ENCODE data around the gene SLC26A9.

SLC26A9 gene

DNA sequence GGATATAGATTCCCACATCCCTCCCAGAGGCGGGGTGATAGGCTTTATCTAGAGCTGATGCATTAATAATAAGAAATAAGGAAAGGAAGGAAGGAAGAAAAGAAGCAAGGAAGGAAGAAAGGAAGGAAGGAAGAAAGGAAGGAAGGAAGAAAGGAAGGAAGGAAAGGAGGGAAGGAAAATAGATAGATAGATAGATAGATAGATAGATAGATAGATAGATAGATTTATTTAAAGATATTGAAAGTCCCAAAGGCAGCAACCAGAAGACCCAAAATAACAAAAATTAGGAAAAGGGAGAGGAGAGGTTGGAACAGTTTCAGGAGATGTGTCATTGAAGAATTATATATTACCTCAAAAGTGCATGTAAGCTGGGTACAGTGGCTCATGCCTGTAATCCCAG is 12.2 kb upstream of the SLC26A9 start:
- TF ChIP-seq, protein P1, sequence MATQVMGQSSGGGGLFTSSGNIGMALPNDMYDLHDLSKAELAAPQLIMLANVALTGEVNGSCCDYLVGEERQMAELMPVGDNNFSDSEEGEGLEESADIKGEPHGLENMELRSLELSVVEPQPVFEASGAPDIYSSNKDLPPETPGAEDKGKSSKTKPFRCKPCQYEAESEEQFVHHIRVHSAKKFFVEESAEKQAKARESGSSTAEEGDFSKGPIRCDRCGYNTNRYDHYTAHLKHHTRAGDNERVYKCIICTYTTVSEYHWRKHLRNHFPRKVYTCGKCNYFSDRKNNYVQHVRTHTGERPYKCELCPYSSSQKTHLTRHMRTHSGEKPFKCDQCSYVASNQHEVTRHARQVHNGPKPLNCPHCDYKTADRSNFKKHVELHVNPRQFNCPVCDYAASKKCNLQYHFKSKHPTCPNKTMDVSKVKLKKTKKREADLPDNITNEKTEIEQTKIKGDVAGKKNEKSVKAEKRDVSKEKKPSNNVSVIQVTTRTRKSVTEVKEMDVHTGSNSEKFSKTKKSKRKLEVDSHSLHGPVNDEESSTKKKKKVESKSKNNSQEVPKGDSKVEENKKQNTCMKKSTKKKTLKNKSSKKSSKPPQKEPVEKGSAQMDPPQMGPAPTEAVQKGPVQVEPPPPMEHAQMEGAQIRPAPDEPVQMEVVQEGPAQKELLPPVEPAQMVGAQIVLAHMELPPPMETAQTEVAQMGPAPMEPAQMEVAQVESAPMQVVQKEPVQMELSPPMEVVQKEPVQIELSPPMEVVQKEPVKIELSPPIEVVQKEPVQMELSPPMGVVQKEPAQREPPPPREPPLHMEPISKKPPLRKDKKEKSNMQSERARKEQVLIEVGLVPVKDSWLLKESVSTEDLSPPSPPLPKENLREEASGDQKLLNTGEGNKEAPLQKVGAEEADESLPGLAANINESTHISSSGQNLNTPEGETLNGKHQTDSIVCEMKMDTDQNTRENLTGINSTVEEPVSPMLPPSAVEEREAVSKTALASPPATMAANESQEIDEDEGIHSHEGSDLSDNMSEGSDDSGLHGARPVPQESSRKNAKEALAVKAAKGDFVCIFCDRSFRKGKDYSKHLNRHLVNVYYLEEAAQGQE (IDR thresholded peaks at IDR 0.05; ENCODE audit: low read depth), result no peak
- TF ChIP-seq, protein P2, sequence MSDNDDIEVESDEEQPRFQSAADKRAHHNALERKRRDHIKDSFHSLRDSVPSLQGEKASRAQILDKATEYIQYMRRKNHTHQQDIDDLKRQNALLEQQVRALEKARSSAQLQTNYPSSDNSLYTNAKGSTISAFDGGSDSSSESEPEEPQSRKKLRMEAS (IDR thresholded peaks at IDR 0.05), result no peak
- TF ChIP-seq TAF1 (IDR thresholded peaks at IDR 0.05; ENCODE audit: low read depth), result no peak
- no peak for TF ChIP-seq TEAD4 (IDR thresholded peaks at IDR 0.05)
- TF ChIP-seq YY1 (IDR thresholded peaks at IDR 0.05; ENCODE audit: low read depth), result no peak
- TF ChIP-seq, protein P3, sequence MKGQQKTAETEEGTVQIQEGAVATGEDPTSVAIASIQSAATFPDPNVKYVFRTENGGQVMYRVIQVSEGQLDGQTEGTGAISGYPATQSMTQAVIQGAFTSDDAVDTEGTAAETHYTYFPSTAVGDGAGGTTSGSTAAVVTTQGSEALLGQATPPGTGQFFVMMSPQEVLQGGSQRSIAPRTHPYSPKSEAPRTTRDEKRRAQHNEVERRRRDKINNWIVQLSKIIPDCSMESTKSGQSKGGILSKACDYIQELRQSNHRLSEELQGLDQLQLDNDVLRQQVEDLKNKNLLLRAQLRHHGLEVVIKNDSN (IDR thresholded peaks at IDR 0.05), result no peak
- TF ChIP-seq CEBPB (IDR thresholded peaks at IDR 0.05), result no peak
- no peak for TF ChIP-seq EGR1 (IDR thresholded peaks at IDR 0.05)
- no peak for TF ChIP-seq FOXM1 (IDR thresholded peaks at IDR 0.05; ENCODE audit: borderline replicate concordance, low read depth)
- no peak for TF ChIP-seq CREB1 (IDR thresholded peaks at IDR 0.05; ENCODE audit: low read depth)

DNA sequence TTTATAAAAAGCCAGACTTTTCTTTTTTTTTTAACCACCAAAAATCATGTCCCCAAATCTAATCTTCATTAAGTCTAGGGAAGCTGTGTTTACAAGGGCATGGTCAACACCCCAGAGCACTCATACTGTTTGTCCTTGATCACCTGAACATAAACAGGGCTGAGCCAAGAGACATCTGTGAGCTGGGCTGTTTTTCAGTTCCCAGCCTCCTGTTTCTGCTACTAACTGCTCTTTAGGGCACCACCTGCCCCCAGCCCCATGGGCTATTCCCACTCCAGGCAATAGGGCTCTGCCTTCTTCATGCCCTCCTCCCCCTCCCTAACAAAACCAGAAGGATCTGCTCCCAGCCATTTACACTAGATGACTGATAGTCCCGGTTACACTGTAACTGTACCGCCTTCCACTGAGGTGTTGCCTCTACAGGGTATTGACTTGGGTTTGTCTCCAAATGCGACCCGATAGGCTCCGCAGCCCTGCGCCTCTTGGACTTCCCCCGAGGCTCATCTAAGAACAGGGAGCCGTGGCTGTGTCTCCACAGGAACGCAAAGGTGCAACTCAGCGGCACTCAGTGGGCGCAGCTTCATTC is 11.7 kb upstream of the SLC26A9 start:
- TF ChIP-seq NFIC (IDR thresholded peaks at IDR 0.05) (no peak), CREB1 (IDR thresholded peaks at IDR 0.05; ENCODE audit: low read depth) (no peak), FOXM1 (IDR thresholded peaks at IDR 0.05; ENCODE audit: borderline replicate concordance, low read depth) (no peak), TCF12 (IDR thresholded peaks at IDR 0.05; ENCODE audit: low read depth) (no peak), TAF1 (IDR thresholded peaks at IDR 0.05; ENCODE audit: low read depth) (no peak), EGR1 (IDR thresholded peaks at IDR 0.05) (no peak), EP300 (IDR thresholded peaks at IDR 0.05; ENCODE audit: borderline replicate concordance) (no peak), CEBPB (IDR thresholded peaks at IDR 0.05) (no peak), TEAD4 (IDR thresholded peaks at IDR 0.05) (no peak), RAD21 (IDR thresholded peaks at IDR 0.05; ENCODE audit: low read depth) (no peak), ZBTB7A (IDR thresholded peaks at IDR 0.05; ENCODE audit: low read depth) (no peak), YY1 (IDR thresholded peaks at IDR 0.05; ENCODE audit: low read depth) (no peak)
- TF ChIP-seq, protein P2 (IDR thresholded peaks at IDR 0.05), result no peak
- TF ChIP-seq, protein P1 (IDR thresholded peaks at IDR 0.05; ENCODE audit: low read depth), result no peak
- TF ChIP-seq, protein P3 (IDR thresholded peaks at IDR 0.05), result no peak

DNA sequence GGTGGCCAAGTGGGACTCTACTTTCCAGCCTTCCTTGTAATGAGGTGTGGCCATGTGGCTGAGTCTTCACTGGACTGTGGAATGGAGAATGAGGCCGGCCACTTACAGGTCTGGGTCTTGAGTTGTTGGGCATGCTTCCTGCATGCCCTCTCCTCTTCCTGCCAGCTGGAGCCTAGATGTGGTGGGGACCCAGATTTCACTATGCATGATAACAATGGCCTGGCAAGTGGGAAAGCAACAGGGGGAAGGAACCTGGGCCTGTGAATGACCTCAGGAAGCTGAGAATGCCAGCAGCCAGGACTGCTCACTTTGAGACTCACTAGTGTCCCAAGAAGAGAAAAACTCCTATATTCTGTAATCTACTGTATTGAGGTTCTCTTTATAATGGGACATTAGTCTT is 8.5 kb upstream of the SLC26A9 start:
- TF ChIP-seq YY1 (IDR thresholded peaks at IDR 0.05; ENCODE audit: low read depth), result no peak
- TF ChIP-seq ZBTB7A (IDR thresholded peaks at IDR 0.05; ENCODE audit: low read depth), result no peak
- TF ChIP-seq CEBPB (IDR thresholded peaks at IDR 0.05), result no peak
- TF ChIP-seq, protein P2 (IDR thresholded peaks at IDR 0.05), result no peak
- TF ChIP-seq EGR1 (IDR thresholded peaks at IDR 0.05), result no peak
- TF ChIP-seq, protein P3 (IDR thresholded peaks at IDR 0.05), result no peak
- TF ChIP-seq, protein P1 (IDR thresholded peaks at IDR 0.05; ENCODE audit: low read depth), result no peak
- no peak for TF ChIP-seq TEAD4 (IDR thresholded peaks at IDR 0.05)
- no peak for TF ChIP-seq EP300 (IDR thresholded peaks at IDR 0.05; ENCODE audit: borderline replicate concordance)
- TF ChIP-seq CREB1 (IDR thresholded peaks at IDR 0.05; ENCODE audit: low read depth), result no peak
- TF ChIP-seq RAD21 (IDR thresholded peaks at IDR 0.05; ENCODE audit: low read depth), result no peak
- TF ChIP-seq TCF12 (IDR thresholded peaks at IDR 0.05; ENCODE audit: low read depth), result no peak
- no peak for TF ChIP-seq TAF1 (IDR thresholded peaks at IDR 0.05; ENCODE audit: low read depth)
- no peak for TF ChIP-seq NFIC (IDR thresholded peaks at IDR 0.05)
- no peak for TF ChIP-seq FOXM1 (IDR thresholded peaks at IDR 0.05; ENCODE audit: borderline replicate concordance, low read depth)

All from Ishikawa (cell line).